Hepatocyte (in vitro differentiated cells): ENCODE results near the gene YARS1.

Experiments used
- EZH2 ChIP-seq: fragments of 200-600 bp; sonication (generic); IDR thresholded peaks from 2 replicates; pipeline ENCODE4 v1.6.1; 2016; ENCODE audit warnings: antibody characterized with exemption, mild to moderate bottlenecking, borderline replicate concordance
- EZH2phosphoT487 ChIP-seq: fragments of 200-600 bp; sonication (generic); IDR thresholded peaks from one replicate; pipeline ENCODE4 v1.6.1; 2018; ENCODE audit warnings: antibody characterized with exemption, mild to moderate bottlenecking, low read depth, moderate library complexity; ENCODE audit not compliant: unreplicated experiment, severe bottlenecking
- TF ChIP-seq, protein P1 (sequence below): fragments of 200-600 bp; sonication (generic); IDR thresholded peaks from 2 replicates; pipeline ENCODE4 v1.5.1; 2016; ENCODE audit warnings: antibody characterized with exemption, mild to moderate bottlenecking; ENCODE audit not compliant: poor library complexity

DNA sequence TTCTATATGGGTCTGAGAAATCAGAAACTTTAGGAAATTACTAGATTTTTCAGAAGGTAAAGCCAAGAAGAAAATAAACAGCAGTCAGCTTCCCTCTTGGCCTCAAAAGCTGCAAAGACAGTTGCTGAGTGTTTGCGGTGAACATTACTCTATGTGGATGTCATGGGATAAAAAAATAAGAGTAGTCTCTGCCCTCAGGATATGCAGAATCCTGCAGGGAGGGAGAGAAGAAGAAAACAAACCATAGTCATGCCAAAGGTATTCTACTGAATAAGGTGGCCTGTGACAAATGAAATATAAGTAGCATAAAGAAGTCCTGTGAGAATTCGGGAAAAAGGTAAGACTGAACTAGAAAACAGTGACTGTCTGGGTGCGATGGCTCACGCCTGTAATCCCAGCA, 19.0 kb downstream of the YARS1 start:
- TF ChIP-seq, protein P1, sequence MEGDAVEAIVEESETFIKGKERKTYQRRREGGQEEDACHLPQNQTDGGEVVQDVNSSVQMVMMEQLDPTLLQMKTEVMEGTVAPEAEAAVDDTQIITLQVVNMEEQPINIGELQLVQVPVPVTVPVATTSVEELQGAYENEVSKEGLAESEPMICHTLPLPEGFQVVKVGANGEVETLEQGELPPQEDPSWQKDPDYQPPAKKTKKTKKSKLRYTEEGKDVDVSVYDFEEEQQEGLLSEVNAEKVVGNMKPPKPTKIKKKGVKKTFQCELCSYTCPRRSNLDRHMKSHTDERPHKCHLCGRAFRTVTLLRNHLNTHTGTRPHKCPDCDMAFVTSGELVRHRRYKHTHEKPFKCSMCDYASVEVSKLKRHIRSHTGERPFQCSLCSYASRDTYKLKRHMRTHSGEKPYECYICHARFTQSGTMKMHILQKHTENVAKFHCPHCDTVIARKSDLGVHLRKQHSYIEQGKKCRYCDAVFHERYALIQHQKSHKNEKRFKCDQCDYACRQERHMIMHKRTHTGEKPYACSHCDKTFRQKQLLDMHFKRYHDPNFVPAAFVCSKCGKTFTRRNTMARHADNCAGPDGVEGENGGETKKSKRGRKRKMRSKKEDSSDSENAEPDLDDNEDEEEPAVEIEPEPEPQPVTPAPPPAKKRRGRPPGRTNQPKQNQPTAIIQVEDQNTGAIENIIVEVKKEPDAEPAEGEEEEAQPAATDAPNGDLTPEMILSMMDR = no peak
- no peak for TF ChIP-seq EZH2
- no peak for TF ChIP-seq EZH2phosphoT487
